HPDE6-E6E7 (cell line): Measurements from ENCODE around the gene NOS1.

Experiments used
- DNase-seq: peaks from one replicate; pipeline ENCODE4 v3.0.0; 2011; ENCODE audit warnings: missing footprints; ENCODE audit errors: extremely low spot score

NOS1 gene

DNA sequence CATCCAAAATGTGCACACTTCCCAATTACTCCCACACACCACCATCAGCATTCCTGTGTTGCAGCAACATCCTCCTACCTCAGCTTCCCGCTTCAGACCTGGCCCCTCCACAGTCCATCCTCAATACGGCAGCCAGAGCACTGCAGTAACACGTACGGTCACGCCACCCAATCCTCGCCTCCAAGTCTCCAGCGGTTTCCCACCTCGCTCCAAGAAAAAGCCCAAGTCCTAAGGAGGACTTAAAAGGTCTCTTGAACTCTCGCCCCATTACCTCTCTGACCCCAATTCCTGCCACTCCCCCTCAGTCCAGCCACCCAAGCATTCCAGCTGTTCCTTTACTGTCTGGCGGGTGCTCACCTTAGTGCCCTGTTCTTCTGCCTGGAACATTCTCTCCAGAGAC lies 183.1 kb downstream of the NOS1 start:
- DNase-seq = no peak

GRCh38 chr12:117172168-117172567 lies 189.3 kb downstream of the NOS1 start:
- DNase-seq = no peak

- DNase-seq = no peak
Observed at GRCh38 chr12:117171499-117172162, 189.8 kb downstream of the NOS1 start.

GRCh38 chr12:117169548-117169947 lies 191.9 kb downstream of the NOS1 start:
- DNase-seq = no peak

- DNase-seq = no peak
Observed at GRCh38 chr12:117168976-117169375, 192.4 kb downstream of the NOS1 start.

GRCh38 chr12:117167769-117168168 lies 193.7 kb downstream of the NOS1 start:
- no peak for DNase-seq

DNA sequence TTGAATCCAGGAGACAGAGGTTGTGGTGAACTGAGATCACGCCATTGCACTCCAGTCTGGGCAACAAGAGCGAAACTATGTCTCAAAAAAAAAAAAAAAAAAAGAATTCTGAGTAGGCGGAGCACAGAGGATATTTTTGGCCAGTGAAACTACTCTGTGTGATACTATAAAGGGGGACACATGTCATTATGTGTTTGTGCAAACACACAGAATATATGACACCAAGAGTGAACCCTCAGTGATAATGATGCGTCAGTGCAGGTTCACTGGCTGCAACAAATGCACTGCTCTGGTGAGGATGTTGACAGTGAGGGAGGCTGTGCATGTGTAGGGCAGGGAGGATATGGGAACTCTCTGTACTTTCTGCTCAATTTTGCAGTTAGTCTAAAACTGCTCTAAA lies 195.3 kb downstream of the NOS1 start:
- DNase-seq = no peak

DNA sequence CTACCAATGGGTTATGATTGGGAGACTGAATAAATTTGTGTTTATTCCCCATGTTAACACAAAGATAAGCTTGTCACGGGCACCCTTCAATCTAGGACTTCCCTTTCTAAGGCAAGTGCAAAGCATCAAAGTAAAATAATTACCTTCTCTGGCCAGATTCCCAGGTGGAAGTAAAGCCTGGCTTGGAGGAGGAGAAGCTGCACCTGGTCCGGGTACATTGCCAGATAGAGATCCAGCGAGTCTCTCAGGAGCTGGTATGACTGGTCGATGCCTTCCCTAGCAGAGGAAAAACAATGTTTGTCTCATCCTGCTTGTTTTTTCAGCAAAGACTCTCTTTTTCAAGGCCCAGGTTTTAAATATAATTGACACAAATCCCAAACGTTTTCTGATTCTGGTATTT lies 196.1 kb downstream of the NOS1 start:
- no peak for DNase-seq

DNA sequence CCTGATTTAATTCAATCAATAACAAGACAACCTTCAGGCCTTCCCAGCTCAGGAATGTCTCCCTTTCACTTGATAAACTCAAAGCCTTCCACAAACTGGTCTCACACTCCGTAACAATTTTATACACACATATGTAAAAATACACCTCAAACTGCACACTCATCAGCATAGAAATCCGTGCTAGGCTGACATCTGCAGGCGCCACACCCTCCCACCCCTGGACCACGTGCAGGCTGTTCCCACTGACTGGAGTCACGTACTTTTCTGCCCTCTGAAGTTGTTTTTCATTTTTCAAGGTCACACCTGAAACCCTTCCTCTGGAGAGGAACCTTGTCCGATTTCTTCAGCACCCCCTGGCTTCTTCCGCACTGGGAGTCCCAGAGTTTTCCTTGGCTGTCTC lies 198.8 kb downstream of the NOS1 start:
- no peak for DNase-seq

GRCh38 chr12:117162167-117162539 lies 199.3 kb downstream of the NOS1 start:
- no peak for DNase-seq

GRCh38 chr12:117161460-117162166 lies 199.8 kb downstream of the NOS1 start:
- DNase-seq = no peak

DNA sequence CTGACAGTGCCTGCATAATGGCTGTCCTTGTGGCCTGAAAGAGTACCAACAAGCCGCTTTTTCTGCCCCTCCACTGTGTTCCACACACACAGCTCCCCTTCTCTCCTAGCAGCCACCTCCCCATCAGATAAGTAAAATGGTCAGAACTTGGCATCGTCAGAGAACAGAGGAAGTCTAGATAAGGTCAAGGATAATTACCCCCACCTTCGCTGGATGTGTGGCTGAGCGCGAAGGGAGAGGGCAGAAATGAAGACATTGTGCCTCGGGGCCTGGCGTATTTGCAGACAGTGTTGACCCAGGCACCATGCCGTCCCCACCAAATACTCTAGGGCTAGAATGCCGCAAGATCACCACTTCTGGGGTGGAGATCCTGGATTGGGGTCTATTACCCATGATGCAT lies 201.8 kb downstream of the NOS1 start:
- no peak for DNase-seq

DNA sequence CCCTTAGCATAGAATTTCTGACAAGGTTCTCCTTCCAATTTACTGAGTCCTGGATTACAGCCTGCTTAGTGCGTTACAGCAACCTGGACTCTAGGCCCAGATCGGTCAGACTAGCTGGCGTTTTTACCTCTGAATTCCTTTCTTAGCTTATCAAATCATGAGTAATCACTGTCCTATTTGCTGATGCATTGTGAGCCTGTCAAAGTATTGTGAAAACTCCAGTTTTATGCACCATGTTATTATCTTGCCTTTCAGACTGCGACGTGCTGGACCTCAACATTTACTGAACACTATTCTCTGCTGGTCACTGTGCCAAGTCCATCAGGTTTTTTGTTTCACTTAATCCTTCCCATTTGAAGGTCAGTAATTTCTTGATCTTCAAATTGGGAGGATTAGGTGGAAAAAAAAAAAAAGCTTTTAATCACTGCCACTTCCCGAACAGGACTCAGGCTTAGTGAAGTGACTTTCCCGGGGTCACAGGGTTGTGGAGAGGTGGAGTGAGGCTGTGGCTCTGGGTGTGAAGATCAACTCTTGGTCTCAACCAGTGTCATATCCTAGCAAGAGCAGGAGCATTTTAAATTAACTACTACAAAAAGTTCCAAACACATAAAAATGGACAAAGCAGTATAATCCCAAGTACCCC lies 202.4 kb downstream of the NOS1 start:
- no peak for DNase-seq
